GM10266 (cell line): Measurements from ENCODE around the gene CFAP58.

Experiments used
- DNase-seq: peaks from one replicate; pipeline ENCODE4 v3.0.0; 2012; ENCODE audit errors: extremely low spot score
- TF ChIP-seq, protein P1 (sequence below): IDR thresholded peaks from 2 replicates; pipeline ENCODE4 v1.5.1; 2012; ENCODE audit warnings: mild to moderate bottlenecking, low read depth; ENCODE audit not compliant: control insufficient read depth, insufficient read depth; ENCODE audit errors: missing control alignments

Gene CFAP58

DNA sequence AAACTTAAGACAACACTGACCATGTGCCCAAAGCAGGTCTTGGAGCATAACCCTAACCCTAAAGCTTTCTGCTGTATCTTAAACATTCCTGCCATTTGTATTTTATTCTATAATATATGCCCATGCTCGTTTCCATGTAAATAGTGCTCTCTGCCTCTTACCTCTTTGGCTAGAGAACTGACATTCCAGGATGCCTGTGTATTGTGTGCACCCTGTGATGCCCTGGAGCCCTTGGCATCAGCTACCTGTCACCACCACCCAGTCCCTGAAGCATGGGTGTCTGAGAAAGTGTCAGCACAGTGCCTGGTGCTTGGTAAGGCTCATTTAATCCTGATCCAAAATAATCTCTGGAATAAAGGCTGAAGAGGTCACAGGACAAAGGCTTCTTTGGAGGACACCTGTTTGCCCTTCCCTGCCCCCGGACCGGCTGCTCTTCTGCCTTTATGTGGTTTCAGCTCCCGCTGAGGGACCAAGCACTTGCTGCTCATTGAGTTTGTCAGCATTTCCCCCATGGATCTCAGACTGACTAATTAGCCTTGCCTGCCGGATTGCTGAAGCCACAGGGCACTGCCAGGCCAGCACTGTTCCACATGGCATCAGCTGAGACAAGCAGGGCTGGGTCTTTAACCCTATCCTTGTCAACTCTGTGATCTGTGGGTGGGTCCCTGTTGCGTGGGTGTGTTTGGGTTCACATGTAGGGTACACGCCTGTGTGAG is 148.4 kb downstream of the CFAP58 start:
- DNase-seq: no peak
- TF ChIP-seq, protein P1, sequence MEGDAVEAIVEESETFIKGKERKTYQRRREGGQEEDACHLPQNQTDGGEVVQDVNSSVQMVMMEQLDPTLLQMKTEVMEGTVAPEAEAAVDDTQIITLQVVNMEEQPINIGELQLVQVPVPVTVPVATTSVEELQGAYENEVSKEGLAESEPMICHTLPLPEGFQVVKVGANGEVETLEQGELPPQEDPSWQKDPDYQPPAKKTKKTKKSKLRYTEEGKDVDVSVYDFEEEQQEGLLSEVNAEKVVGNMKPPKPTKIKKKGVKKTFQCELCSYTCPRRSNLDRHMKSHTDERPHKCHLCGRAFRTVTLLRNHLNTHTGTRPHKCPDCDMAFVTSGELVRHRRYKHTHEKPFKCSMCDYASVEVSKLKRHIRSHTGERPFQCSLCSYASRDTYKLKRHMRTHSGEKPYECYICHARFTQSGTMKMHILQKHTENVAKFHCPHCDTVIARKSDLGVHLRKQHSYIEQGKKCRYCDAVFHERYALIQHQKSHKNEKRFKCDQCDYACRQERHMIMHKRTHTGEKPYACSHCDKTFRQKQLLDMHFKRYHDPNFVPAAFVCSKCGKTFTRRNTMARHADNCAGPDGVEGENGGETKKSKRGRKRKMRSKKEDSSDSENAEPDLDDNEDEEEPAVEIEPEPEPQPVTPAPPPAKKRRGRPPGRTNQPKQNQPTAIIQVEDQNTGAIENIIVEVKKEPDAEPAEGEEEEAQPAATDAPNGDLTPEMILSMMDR: no peak

DNA sequence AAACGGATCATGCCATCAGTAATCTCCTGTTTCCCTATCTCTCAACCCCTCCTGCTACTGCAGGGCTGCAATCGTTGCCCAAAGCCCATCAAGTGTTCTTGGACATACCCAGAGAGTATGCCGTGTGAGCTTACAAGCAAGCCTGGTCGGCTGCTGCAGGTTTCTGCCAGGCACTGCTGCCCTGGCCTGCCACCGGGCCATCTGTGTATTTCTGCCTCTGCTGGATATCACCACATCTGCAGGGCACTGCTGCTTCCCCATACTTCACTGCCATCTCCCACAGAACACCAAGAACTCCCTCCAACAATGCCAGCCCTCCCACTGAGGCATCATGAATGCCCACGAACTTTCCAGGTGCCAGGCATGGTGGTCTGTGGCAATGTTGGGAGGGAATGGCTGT is 149.3 kb downstream of the CFAP58 start:
- TF ChIP-seq, protein P1: no peak
- DNase-seq: no peak
